Measurements from ENCODE around the gene MACIR.

MACIR gene

DNA sequence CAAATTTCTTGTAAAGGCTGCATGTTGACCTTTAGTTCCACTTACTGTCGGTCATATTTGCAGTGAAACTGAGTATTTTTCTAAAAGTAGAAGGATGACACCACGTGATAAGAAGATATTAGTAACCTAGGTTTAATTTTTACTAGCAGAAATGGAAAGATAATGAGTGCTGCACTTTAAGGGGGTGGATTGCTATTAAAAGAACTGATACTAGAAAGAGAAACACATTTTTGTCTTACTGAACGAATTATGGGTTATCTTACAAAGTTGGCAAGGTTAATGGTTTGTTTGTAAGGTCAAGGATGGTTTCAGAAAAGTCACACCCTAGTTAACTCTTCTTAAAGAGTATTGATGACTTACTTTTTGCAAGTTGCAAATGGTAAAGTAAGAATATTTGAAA, 2.4 kb downstream of the MACIR start:
- Histone ChIP-seq H3K18ac (ENCODE audit: low read length) (no peak overlapping the region), H3K27me3 (ENCODE audit: insufficient read depth, low read length) (no peaks in the 10 kb centered on the region), H3K79me1 (ENCODE audit: low read length) (peaks cover 17% of the 10 kb centered on the region), H3K4me1 (ENCODE audit: control insufficient read depth in 1 of 2, insufficient read depth in 2 of 2, low read length in 2 of 2) (peaks cover 0 to 5% of the 10 kb centered on the region in 2 experiments), H3K4me2 (ENCODE audit: low read length) (peak overlapping the region; percentile 64), H3K23ac (ENCODE audit: low read length) (no peak overlapping the region), H3K79me2 (ENCODE audit: control insufficient read depth, insufficient read depth, low read length, poor library complexity) (peaks cover 18% of the 10 kb centered on the region), H2BK12ac (ENCODE audit: low read length) (no peak overlapping the region), H3K4me3 (ENCODE audit: low read depth, low read length) (peak overlapping the region; percentile 59), H3K4ac (ENCODE audit: low read depth, low read length) (peak overlapping the region; percentile 72), H2AK5ac (ENCODE audit: low read length) (no peak overlapping the region), H3K36me3 (ENCODE audit: control insufficient read depth in 1 of 2, insufficient read depth in 2 of 2, low read length in 2 of 2) (peaks cover 0 to 2% of the 10 kb centered on the region in 2 experiments), H2AFZ (ENCODE audit: insufficient read depth, low read length, poor library complexity) (no peak overlapping the region), H4K91ac (ENCODE audit: low read depth, low read length) (no peak overlapping the region), H4K8ac (ENCODE audit: low read depth, low read length) (no peak overlapping the region), H3K27ac (ENCODE audit: low read depth, low read length) (peak overlapping the region; percentile 20), H2BK5ac (ENCODE audit: low read depth, low read length, poor library complexity) (no peak overlapping the region), H4K12ac (ENCODE audit: low read depth, low read length) (no peak overlapping the region), H3K9ac (ENCODE audit: low read length) (peak overlapping the region; percentile 68), H3K9me3 (ENCODE audit: insufficient read depth, low read depth, low read length) (no peaks in the 10 kb centered on the region), H3K14ac (ENCODE audit: low read length) (no peak overlapping the region), H2BK120ac (ENCODE audit: insufficient read depth, low read length, poor library complexity) (no peak overlapping the region)
- no peak for DNase-seq
- WGBS (ENCODE audit: extremely low coverage, insufficient coverage, insufficient read length) = no CpG with 5 or more reads among the region's 3 CpGs

DNA sequence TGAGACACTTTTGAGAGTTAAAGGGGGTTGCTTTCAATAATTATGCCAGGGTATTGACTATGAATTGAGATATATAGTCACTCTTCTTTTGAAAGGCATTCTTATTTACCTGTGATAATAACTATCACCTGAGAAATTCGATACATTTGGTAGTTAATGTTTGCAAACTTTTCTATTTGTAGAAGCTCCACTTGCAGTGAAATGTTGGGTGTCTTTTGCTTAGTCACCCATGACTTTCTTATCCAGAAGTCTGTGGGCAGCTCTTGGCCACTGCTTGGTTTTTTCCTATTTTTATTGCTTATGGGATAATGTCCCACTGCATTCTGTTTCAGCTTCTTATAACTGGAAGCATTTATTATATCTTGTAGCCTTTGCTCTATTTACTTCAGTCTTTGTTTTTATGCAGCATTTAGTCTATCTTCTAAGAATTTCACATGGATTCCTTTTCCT, 3.9 kb downstream of the MACIR start:
- no peak overlapping the region for H2BK120ac ChIP-seq (ENCODE audit: insufficient read depth, low read length, poor library complexity)
- H3K4me3 ChIP-seq (ENCODE audit: low read depth, low read length) = no peak overlapping the region
- peaks cover 16% of the 10 kb centered on the region for H3K79me1 ChIP-seq (ENCODE audit: low read length)
- H3K9ac ChIP-seq (ENCODE audit: low read length) = no peak overlapping the region
- H3K18ac ChIP-seq (ENCODE audit: low read length) = no peak overlapping the region
- H3K4ac ChIP-seq (ENCODE audit: low read depth, low read length) = peak overlapping the region; percentile 89
- H4K8ac ChIP-seq (ENCODE audit: low read depth, low read length) = no peak overlapping the region
- no peak overlapping the region for H2AK5ac ChIP-seq (ENCODE audit: low read length)
- no peak overlapping the region for H4K91ac ChIP-seq (ENCODE audit: low read depth, low read length)
- DNase-seq = no peak
- H3K36me3 ChIP-seq (ENCODE audit: control insufficient read depth in 1 of 2, insufficient read depth in 2 of 2, low read length in 2 of 2) = peaks cover 0 to 4% of the 10 kb centered on the region in 2 experiments
- H3K79me2 ChIP-seq (ENCODE audit: control insufficient read depth, insufficient read depth, low read length, poor library complexity) = peaks cover 18% of the 10 kb centered on the region
- H3K27me3 ChIP-seq (ENCODE audit: insufficient read depth, low read length) = no peaks in the 10 kb centered on the region
- H2BK12ac ChIP-seq (ENCODE audit: low read length) = no peak overlapping the region
- no peak overlapping the region for H2AFZ ChIP-seq (ENCODE audit: insufficient read depth, low read length, poor library complexity)
- peak overlapping the region; percentile 66 for H3K4me2 ChIP-seq (ENCODE audit: low read length)
- no peak overlapping the region for H2BK5ac ChIP-seq (ENCODE audit: low read depth, low read length, poor library complexity)
- peak overlapping the region; percentile 34 for H3K27ac ChIP-seq (ENCODE audit: low read depth, low read length)
- no peak overlapping the region for H3K14ac ChIP-seq (ENCODE audit: low read length)
- no peak overlapping the region for H4K12ac ChIP-seq (ENCODE audit: low read depth, low read length)
- H3K4me1 ChIP-seq (ENCODE audit: control insufficient read depth in 1 of 2, insufficient read depth in 2 of 2, low read length in 2 of 2) = no peaks in the 10 kb centered on the region
- no CpG with 5 or more reads among the region's 1 CpG for WGBS (ENCODE audit: extremely low coverage, insufficient coverage, insufficient read length)
- no peaks in the 10 kb centered on the region for H3K9me3 ChIP-seq (ENCODE audit: insufficient read depth, low read depth, low read length)
- H3K23ac ChIP-seq (ENCODE audit: low read length) = no peak overlapping the region

GRCh38 chr5:103263054-103263453, 4.5 kb downstream of the MACIR start:
- Histone ChIP-seq H2BK5ac (ENCODE audit: low read depth, low read length, poor library complexity) (no peak overlapping the region), H3K18ac (ENCODE audit: low read length) (no peak overlapping the region), H3K79me1 (ENCODE audit: low read length) (peaks cover 16% of the 10 kb centered on the region), H3K9ac (ENCODE audit: low read length) (no peak overlapping the region), H2BK12ac (ENCODE audit: low read length) (no peak overlapping the region), H3K27ac (ENCODE audit: low read depth, low read length) (no peak overlapping the region), H2BK120ac (ENCODE audit: insufficient read depth, low read length, poor library complexity) (no peak overlapping the region), H3K14ac (ENCODE audit: low read length) (no peak overlapping the region), H3K4me2 (ENCODE audit: low read length) (peak overlapping the region; percentile 55), H4K91ac (ENCODE audit: low read depth, low read length) (no peak overlapping the region), H3K4me3 (ENCODE audit: low read depth, low read length) (no peak overlapping the region), H3K27me3 (ENCODE audit: insufficient read depth, low read length) (no peaks in the 10 kb centered on the region), H3K23ac (ENCODE audit: low read length) (no peak overlapping the region), H3K4me1 (ENCODE audit: control insufficient read depth in 1 of 2, insufficient read depth in 2 of 2, low read length in 2 of 2) (no peaks in the 10 kb centered on the region), H2AK5ac (ENCODE audit: low read length) (no peak overlapping the region), H2AFZ (ENCODE audit: insufficient read depth, low read length, poor library complexity) (no peak overlapping the region), H4K8ac (ENCODE audit: low read depth, low read length) (no peak overlapping the region), H3K36me3 (ENCODE audit: control insufficient read depth in 1 of 2, insufficient read depth in 2 of 2, low read length in 2 of 2) (peaks cover 0 to 6% of the 10 kb centered on the region in 2 experiments), H3K9me3 (ENCODE audit: insufficient read depth, low read depth, low read length) (no peaks in the 10 kb centered on the region), H4K12ac (ENCODE audit: low read depth, low read length) (no peak overlapping the region), H3K4ac (ENCODE audit: low read depth, low read length) (peak overlapping the region; percentile 95), H3K79me2 (ENCODE audit: control insufficient read depth, insufficient read depth, low read length, poor library complexity) (peaks cover 18% of the 10 kb centered on the region)
- DNase-seq = no peak
- WGBS (ENCODE audit: extremely low coverage, insufficient coverage, insufficient read length) = no CpG with 5 or more reads among the region's 2 CpGs

- Histone ChIP-seq H4K12ac (ENCODE audit: low read depth, low read length) (no peak overlapping the region), H3K36me3 (ENCODE audit: control insufficient read depth in 1 of 2, insufficient read depth in 2 of 2, low read length in 2 of 2) (peaks cover 5 to 13% of the 10 kb centered on the region in 2 experiments), H3K27ac (ENCODE audit: low read depth, low read length) (no peak overlapping the region), H2BK120ac (ENCODE audit: insufficient read depth, low read length, poor library complexity) (no peak overlapping the region), H2AFZ (ENCODE audit: insufficient read depth, low read length, poor library complexity) (no peak overlapping the region), H3K9me3 (ENCODE audit: insufficient read depth, low read depth, low read length) (no peaks in the 10 kb centered on the region), H2BK5ac (ENCODE audit: low read depth, low read length, poor library complexity) (no peak overlapping the region), H3K4ac (ENCODE audit: low read depth, low read length) (peak overlapping the region; percentile 86), H4K91ac (ENCODE audit: low read depth, low read length) (no peak overlapping the region), H4K8ac (ENCODE audit: low read depth, low read length) (no peak overlapping the region), H3K9ac (ENCODE audit: low read length) (no peak overlapping the region), H2BK12ac (ENCODE audit: low read length) (no peak overlapping the region), H3K23ac (ENCODE audit: low read length) (no peak overlapping the region), H3K18ac (ENCODE audit: low read length) (no peak overlapping the region), H3K4me3 (ENCODE audit: low read depth, low read length) (no peak overlapping the region), H3K79me2 (ENCODE audit: control insufficient read depth, insufficient read depth, low read length, poor library complexity) (peaks cover 14% of the 10 kb centered on the region), H3K27me3 (ENCODE audit: insufficient read depth, low read length) (no peaks in the 10 kb centered on the region), H3K4me1 (ENCODE audit: control insufficient read depth in 1 of 2, insufficient read depth in 2 of 2, low read length in 2 of 2) (peaks cover 0 to 2% of the 10 kb centered on the region in 2 experiments), H3K14ac (ENCODE audit: low read length) (no peak overlapping the region), H3K4me2 (ENCODE audit: low read length) (peak overlapping the region; percentile 13), H2AK5ac (ENCODE audit: low read length) (no peak overlapping the region), H3K79me1 (ENCODE audit: low read length) (peaks cover 7% of the 10 kb centered on the region)
- no peak for DNase-seq
These were observed 5.9 kb downstream of the MACIR start for GRCh38 chr5:103264508-103264907.
